GM18520 (cell line): ENCODE results near the gene TSSC4.

Source experiments
- ATAC-seq: cut with Tn5 transposase; IDR thresholded peaks from one replicate; pipeline ENCODE4 v1.9.1; 2021; ENCODE audit not compliant: unreplicated experiment

TSSC4 gene

GRCh38 chr11:2368851-2369180, 31.7 kb upstream of the TSSC4 start:
- ATAC-seq: no peak

DNA sequence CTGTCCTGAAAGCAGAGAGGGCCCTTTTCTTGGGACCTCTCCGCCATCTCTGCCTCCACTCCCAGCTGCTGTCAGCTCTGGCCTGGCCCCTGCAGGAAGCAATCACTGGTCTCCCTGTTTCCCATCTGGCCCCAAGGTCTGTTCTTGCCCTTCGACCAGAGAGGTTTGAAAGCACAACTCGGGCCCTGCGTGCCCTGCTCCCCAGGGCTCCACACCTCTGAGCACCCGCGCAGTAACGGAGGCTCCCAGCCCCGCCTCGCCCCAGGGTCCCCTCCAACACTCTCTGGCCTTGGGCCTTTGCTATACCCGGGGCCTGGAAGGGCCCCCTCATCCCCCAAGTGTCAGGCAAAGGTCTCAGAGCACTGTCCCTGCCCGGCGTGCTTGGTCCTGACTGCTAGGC, 31.2 kb upstream of the TSSC4 start:
- no peak for ATAC-seq

DNA sequence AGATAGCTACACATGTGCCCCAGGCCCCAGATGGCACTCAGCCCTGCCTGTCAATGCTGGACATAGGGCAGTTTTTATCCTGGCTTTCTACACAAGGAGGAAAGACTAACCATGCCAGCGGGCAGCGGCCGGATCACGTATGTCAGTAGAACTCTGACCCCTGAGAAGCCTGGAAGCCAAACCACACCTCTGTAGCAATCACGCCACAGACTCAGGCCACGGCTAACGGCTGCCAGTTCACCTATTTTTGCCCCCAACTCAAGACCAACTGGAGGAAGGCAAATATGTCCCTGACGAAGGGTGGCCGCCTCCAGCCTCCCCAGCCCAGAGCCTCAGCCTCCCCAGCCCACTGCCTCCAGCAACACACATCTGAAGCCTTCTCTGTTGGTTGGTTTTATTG, 30.7 kb upstream of the TSSC4 start:
- ATAC-seq: no peak

- ATAC-seq: no peak
Observed at GRCh38 chr11:2374456-2375201, 25.9 kb upstream of the TSSC4 start.

DNA sequence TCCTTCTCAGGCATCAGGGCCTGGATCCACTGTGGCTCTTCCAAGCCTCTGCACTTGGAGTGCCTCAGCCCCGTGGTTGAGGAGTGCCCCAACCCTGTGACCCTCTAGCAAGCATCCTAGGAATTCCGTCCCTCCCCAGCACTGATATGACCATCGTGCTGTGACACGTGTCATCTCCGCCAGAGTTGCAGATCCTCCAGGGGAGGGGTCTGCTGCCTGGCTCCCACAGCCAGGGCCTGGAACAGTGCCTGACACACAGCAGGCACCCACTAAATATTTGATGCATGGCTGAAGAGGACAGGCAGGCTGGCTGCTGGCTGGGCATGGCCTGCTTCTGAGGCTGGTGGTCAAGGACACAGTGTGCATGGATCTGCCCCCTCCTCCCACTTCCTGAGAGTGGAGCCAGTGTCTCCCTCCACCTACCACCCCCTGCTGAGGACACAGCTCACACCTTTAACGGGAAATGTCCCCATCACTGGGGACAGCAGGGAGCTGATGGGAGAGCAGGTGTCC, 25.2 kb upstream of the TSSC4 start:
- no peak for ATAC-seq

GRCh38 chr11:2375964-2376551, 24.5 kb upstream of the TSSC4 start:
- ATAC-seq: no peak

DNA sequence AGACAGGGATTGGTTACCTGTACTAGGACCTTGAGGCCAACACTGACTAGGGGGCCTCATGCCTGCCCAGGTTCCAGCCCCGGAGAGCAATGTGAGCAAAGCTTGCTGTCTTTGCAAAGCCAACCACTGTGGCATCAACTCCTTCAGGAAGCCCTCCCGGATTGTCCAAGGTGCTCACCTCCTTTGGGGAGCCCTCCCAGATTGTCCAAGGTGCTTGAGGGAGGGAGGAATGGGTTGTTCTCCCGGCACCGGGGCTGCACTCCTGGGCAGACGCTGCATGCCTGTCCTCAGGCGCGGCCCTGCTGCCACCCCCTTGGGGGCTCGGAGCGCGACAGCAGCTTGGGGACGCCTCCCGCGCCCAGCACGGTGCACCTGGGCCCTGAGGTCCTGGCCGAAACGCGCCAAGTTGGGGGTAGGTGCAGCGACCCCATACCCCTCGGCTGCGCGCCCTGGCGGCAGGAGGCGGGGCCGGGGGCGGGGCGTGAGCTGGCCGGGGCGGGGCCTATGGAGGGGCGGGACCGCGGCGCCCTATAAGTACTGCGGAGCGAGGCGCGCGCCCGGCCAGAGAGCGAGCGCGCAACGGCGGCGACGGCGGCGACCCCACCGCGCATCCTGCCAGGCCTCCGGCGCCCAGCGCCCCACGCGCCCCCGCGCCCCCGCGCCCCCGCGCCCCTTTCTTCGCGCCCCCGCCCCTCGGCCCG, 23.6 kb upstream of the TSSC4 start, which contains the start of gene CD81:
Gene CD81, plus strand, starts transcription at position 560 of the 701 bp plus-strand sequence. CDS start 240 bp downstream, outside the sequence.
- no peak for ATAC-seq

GRCh38 chr11:2377511-2378443, 22.8 kb upstream of the TSSC4 start:
- no peak for ATAC-seq

DNA sequence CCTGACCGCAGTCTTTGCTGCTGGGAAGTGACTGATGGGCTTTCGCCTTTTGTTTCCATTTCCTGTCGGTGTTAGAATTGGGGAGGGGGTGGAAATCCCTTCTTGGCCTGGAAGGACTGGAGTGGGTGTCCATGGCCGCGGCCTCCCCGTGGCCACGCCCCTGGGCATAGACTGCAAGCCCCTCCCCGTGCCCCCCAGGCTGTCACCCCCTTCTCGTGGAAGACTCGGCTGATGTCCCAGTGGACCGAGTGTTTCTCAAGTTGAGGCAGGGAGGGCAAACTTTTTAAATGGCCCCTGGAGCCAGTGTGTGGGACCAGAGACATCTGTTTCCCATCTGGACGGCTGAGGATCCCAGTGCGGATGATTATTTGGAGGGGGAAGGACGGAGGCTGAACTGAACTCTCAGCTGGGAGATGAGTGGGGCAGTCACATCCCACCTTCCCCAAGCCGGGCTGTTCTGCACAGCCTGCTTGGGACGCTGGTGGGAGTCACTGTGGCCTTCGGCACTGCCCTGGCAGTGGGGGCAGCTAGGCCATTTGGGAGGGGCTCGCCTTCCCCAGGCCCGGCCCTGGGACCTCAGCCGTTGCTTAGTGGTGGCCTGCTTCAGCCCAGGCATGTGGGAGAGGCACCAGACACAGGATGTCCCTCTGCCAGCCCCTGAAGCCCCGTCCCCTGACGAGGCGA, 21.9 kb upstream of the TSSC4 start:
- no peak for ATAC-seq

GRCh38 chr11:2379466-2380174, 20.9 kb upstream of the TSSC4 start:
- no peak for ATAC-seq

DNA sequence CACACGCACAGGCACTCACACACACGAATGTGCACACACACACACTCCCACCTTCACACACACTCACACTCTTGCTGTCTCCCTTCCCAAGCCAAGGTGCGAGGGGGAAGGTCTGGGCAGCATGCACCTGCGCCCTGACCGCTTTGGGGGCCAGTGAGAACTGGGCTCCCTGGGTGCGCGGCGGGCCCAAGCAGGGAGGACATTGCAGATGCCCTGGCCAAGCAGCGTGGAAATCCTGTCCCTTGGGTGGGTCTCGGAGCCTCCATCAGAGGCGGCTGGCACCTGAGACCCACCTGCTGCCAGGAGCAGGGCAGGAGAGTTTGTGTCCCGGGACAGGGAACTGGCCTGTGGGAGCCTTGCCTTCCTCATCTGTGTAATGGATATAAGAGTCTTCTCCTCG, 20.2 kb upstream of the TSSC4 start:
- no peak for ATAC-seq

GRCh38 chr11:2380807-2381350, 19.7 kb upstream of the TSSC4 start:
- no peak for ATAC-seq

DNA sequence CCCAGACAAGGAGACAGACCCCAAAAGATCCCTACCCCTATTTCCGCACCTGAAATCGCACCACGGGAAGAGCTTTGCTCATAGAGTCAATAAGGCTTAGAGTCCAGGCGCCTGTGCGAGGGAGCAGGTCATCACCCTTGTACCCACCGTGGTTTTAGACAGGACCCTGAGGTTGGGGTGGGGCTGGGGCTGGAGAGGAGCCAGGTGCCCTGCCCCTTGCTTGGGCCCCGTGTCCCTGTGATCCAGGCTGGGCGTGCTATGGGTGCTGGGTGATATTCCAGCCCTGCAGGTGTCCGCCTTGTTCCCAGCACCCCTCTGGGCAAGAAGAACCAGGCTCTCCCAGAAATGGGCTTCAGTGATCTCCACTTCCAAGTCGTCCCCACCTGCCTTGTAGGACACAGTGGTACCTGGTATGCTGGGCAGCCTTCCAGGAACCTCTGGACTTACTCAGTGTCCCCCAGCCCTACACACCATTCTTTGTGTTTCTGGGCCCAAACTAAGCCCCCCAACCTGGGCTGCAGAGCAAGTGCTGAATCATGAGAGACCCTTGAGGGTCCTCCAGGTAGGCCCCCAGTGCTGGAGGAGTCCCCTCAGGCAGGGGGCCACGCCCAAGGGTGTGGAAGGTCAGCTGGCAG, 18.9 kb upstream of the TSSC4 start:
- ATAC-seq: no peak

DNA sequence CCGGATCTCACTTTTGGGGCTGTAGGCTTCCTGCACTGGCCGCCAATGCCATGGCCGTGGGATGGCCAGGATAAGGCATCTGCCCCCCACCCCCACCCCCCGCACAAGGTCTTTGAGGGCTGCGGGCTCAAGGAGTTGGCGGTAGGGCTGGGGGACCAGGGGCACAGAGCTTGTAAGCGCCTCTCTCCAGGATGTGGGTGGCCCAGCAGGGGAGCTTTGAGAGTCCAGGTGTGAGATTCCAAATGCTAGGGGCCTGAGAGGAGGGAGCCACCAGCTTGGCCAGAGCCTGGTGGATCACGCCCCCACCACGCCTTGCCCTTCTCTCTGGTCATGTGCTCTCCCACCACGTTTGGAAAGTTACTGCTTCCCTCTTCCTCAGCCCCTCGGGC, 18.4 kb upstream of the TSSC4 start:
- no peak for ATAC-seq

DNA sequence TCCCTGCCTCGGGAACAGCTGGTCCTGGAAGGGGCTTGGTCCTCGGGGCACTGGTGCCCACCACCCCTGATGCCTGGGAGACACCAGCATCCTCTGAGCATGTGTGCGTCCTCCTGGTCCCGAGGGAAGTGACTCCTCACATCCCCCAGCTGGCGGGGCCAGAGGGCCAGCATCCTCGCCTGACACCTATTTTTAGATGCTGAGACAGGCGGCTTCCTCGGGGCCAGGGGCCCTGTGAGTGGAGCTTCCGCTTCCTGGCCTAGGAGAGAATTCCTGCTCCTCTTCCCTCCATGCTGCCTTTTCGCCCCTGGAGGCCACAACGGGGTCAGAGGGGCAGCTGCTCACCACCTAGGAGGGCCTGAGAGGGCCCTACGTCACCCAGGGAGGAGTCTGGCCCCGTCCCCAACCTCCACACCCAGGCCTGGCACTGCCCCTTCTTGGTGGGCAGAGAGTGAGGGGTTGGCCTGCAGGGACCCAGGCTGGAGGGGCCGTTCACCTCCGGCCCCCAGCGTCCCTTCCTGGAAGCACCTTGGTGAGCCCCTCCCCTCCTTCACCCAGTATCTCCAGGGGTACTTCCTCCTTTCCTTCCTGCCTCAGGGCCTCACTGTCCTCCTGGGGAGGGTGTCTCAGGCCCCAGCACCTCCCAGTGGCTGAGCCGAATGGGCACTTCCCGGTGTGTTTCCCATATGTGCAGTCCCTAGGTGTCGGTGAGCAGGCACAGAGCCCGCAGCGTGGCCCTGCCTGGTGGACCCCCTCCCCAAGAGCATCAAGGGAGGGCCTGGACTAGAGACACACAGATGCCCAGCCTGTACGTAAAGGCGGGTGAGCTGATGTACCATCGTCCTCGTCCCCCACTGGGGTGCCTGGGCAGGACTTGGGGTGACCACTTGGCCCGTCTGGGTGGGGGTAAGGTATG, 17.4 kb upstream of the TSSC4 start:
- no peak for ATAC-seq

DNA sequence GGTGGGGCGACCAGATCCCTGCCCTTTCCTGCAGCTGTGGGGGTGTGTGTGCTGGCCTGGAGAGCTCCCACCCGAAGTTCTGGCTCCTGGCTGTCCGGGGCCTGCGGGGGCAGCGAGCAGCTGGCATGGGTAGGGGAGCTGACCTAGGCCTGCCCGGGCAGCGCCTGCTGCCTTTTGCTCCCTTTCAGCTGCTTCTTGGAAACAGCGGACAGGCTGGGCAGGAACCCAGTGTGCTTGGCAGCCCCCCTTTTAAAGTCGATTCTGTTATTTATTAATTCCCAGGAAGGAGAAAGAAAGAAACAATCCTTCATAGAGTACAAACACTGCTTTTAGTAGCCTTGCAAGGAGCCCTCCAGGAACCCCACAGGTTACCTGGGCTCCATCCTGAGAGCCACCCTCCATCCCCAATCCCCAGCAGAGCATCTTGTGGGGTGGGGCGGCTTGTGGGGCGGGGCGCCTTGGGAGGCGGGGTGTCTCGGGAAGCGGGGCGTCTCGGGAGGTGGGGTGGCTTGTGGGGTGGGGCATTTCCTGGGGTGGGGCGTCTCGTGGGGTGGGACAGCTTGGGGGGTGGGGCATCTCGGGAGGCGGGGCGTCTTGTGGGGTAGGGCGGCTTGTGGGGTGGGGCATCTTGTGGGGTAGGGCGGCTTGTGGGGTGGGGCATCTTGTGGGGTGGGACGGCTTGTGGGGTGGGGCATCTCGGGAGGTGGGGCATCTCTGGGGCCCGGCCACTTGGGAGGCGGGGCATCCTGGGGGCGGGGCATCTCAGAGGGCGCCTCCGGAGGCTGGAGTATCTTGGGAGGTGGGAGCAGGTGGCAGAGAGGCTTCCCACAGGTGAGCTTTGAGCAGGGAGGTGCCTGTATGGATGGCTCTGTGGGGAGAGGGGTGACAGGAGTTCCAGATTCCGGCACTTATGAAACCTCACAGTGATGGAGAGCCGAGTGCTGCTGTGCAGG, 16.4 kb upstream of the TSSC4 start:
- ATAC-seq: no peak
